HepG2 (cell line): Measurements from ENCODE around the gene ABHD2. TPM values are rescaled to one million over a fixed set of nuclear protein-coding genes. Genes with fewer than 3 reads are reported as not detected.

Experiments
- GTF3A ChIP-seq: sonication (generic); formaldehyde crosslinking; conservative IDR thresholded peaks from 2 replicates; pipeline ENCODE4 v1.4.0; 2020; ENCODE audit warnings: mild to moderate bottlenecking, missing genetic modification reagents
- HOXD1 ChIP-seq: sonication (generic); formaldehyde crosslinking; IDR thresholded peaks from 2 replicates; pipeline ENCODE4 v1.5.0; 2020; ENCODE audit warnings: missing genetic modification reagents
- KDM5B ChIP-seq: sonication (generic); formaldehyde crosslinking; IDR thresholded peaks from 2 replicates; pipeline ENCODE4 v1.4.0; 2020; ENCODE audit warnings: missing genetic modification reagents, mild to moderate bottlenecking, borderline replicate concordance
- LCORL ChIP-seq, 2 experiments: fragments of 450-650 bp in 1 of 2; sonication (generic) in 1 of 2; formaldehyde crosslinking in 1 of 2; IDR thresholded peaks; 2 replicates each; pipeline versions ENCODE4 v1.5.0 to v1.6.1; 2017 to 2020; ENCODE audit warnings: antibody characterized with exemption in 1 of 2, missing genetic modification reagents in 1 of 2
- MBD4 ChIP-seq: IDR thresholded peaks from 2 replicates; pipeline ENCODE4 v1.6.1; 2012; ENCODE audit warnings: low read length, inconsistent platforms, borderline replicate concordance
- MED1 ChIP-seq: sonication (generic); formaldehyde crosslinking; IDR thresholded peaks from 2 replicates; pipeline ENCODE4 v1.4.0; 2020; ENCODE audit warnings: missing genetic modification reagents
- SETDB1 ChIP-seq: sonication (generic); formaldehyde crosslinking; IDR thresholded peaks from 2 replicates; pipeline ENCODE4 v1.5.1; 2020; ENCODE audit warnings: missing genetic modification reagents, mild to moderate bottlenecking, borderline replicate concordance
- SUZ12 ChIP-seq: fragments of 150-350 bp; IDR thresholded peaks from 2 replicates; pipeline ENCODE4 v1.6.1; 2014; ENCODE audit warnings: low read depth, low read length
- TCF7 ChIP-seq: sonication (generic); IDR thresholded peaks from 2 replicates; pipeline ENCODE4 v1.6.1; 2016; ENCODE audit warnings: antibody characterized with exemption, low read depth
- TEAD3 ChIP-seq: optimal IDR thresholded peaks from 2 replicates; pipeline ENCODE3; 2016; ENCODE audit warnings: borderline replicate concordance
- ZMYM3 ChIP-seq: sonication (generic); formaldehyde crosslinking; IDR thresholded peaks from 2 replicates; pipeline ENCODE4 v1.5.1; 2020; ENCODE audit warnings: mild to moderate bottlenecking, missing genetic modification reagents
- ZNF10 ChIP-seq: sonication (generic); formaldehyde crosslinking; IDR thresholded peaks from 2 replicates; pipeline ENCODE4 v1.4.0; 2020; ENCODE audit warnings: mild to moderate bottlenecking, low read depth, missing genetic modification reagents, borderline replicate concordance
- ZNF460 ChIP-seq: sonication (generic); formaldehyde crosslinking; IDR thresholded peaks from 2 replicates; pipeline ENCODE4 v1.5.1; 2020; ENCODE audit warnings: missing genetic modification reagents, mild to moderate bottlenecking, borderline replicate concordance
- ZNF496 ChIP-seq: sonication (generic); formaldehyde crosslinking; IDR thresholded peaks from 2 replicates; pipeline ENCODE4 v1.8.1; 2023; ENCODE audit warnings: mild to moderate bottlenecking, moderate library complexity, missing genetic modification reagents; ENCODE audit not compliant: insufficient replicate concordance
- ZNF530 ChIP-seq: sonication (generic); formaldehyde crosslinking; IDR thresholded peaks from 2 replicates; pipeline ENCODE4 v1.5.0; 2020; ENCODE audit warnings: low read depth, mild to moderate bottlenecking, missing genetic modification reagents
- ZNF543 ChIP-seq: sonication (generic); formaldehyde crosslinking; IDR thresholded peaks from 2 replicates; pipeline ENCODE4 v1.4.0; 2020; ENCODE audit warnings: mild to moderate bottlenecking, missing genetic modification reagents
- ZNF780A ChIP-seq: sonication (generic); formaldehyde crosslinking; IDR thresholded peaks from 2 replicates; pipeline ENCODE4 v1.8.0; 2022; ENCODE audit warnings: mild to moderate bottlenecking, missing genetic modification reagents, moderate library complexity
- ZNF891 ChIP-seq: sonication (generic); formaldehyde crosslinking; IDR thresholded peaks from 2 replicates; pipeline ENCODE4 v1.5.0; 2020; ENCODE audit warnings: mild to moderate bottlenecking, missing genetic modification reagents
- polyA plus RNA-seq, 8 experiments: library from polyadenylated mRNA; depleted of rRNA in 3 of 8; stranded (reverse) in 7 of 8; unstranded in 1 of 8; fragments of >200 nt; fragmentation: Illumina TruSeq in 4 of 8; extraction: Trizol in 4 of 8; gene quantifications; 2 replicates each; pipeline versions ENCODE4 v1.2.1 to v1.2.3, GENCODE V29; 2011 to 2016; ENCODE audit warnings: low read depth in 4 of 8, missing spikeins in 1 of 8, mixed read lengths in 1 of 8; ENCODE audit not compliant: insufficient read depth in 1 of 8
- total RNA-seq, 5 experiments: library from RNA; depleted of rRNA; stranded (reverse); fragments of >200 nt; fragmentation: Illumina TruSeq; extraction: Trizol; gene quantifications; 2 replicates each; pipeline ENCODE4 v1.2.3, GENCODE V29; 2016; ENCODE audit warnings: low read depth in 1 of 5
- TF ChIP-seq, protein P1 (sequence below): IDR thresholded peaks from 2 replicates; pipeline ENCODE4 v1.4.0; 2020; ENCODE audit warnings: mild to moderate bottlenecking, missing genetic modification reagents
- TF ChIP-seq, protein P2 (sequence below): sonication (generic); formaldehyde crosslinking; IDR thresholded peaks from 2 replicates; pipeline ENCODE4 v1.4.0; 2020; ENCODE audit warnings: missing genetic modification reagents, low read depth, mild to moderate bottlenecking, borderline replicate concordance
- TF ChIP-seq, protein P3 (sequence below): sonication (generic); formaldehyde crosslinking; conservative IDR thresholded peaks from 2 replicates; pipeline ENCODE4 v1.8.0; 2022; ENCODE audit warnings: missing genetic modification reagents
- TF ChIP-seq, protein P4 (sequence below): sonication (generic); formaldehyde crosslinking; IDR thresholded peaks from 2 replicates; pipeline ENCODE4 v1.4.0; 2020; ENCODE audit warnings: mild to moderate bottlenecking, missing genetic modification reagents

Gene ABHD2
- total and polyA plus RNA-seq, 2 of the 13 experiments (the other 11 are each of a cell fraction or from before 2014, with no cell fraction given): 14.8 to 22.4 TPM

DNA sequence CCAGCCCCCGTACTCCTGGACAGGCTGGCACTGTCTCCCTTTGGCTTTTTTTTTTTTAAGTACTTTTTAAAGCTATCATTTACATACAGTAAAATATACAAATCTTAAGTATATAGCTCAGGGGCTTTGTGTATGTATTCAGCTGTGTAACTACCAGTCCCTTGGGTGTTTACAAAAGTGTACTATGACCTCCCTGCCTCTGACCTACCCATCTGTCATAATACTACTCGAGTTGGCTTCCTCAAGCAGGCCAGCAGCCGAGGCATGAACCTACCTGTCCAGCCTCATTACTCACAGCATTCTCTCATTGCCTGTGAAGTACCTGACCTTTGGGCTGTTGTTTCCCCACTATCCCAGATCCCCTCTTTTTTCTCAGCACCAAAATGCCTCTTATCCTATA, 33.2 kb downstream of the ABHD2 start (continued):
- TF ChIP-seq, protein P1, sequence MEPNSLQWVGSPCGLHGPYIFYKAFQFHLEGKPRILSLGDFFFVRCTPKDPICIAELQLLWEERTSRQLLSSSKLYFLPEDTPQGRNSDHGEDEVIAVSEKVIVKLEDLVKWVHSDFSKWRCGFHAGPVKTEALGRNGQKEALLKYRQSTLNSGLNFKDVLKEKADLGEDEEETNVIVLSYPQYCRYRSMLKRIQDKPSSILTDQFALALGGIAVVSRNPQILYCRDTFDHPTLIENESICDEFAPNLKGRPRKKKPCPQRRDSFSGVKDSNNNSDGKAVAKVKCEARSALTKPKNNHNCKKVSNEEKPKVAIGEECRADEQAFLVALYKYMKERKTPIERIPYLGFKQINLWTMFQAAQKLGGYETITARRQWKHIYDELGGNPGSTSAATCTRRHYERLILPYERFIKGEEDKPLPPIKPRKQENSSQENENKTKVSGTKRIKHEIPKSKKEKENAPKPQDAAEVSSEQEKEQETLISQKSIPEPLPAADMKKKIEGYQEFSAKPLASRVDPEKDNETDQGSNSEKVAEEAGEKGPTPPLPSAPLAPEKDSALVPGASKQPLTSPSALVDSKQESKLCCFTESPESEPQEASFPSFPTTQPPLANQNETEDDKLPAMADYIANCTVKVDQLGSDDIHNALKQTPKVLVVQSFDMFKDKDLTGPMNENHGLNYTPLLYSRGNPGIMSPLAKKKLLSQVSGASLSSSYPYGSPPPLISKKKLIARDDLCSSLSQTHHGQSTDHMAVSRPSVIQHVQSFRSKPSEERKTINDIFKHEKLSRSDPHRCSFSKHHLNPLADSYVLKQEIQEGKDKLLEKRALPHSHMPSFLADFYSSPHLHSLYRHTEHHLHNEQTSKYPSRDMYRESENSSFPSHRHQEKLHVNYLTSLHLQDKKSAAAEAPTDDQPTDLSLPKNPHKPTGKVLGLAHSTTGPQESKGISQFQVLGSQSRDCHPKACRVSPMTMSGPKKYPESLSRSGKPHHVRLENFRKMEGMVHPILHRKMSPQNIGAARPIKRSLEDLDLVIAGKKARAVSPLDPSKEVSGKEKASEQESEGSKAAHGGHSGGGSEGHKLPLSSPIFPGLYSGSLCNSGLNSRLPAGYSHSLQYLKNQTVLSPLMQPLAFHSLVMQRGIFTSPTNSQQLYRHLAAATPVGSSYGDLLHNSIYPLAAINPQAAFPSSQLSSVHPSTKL (CRISPR knock-in tag): peak; percentile 91
- TF ChIP-seq GTF3A (CRISPR knock-in tag): no peak
- no peak for TF ChIP-seq SETDB1 (CRISPR knock-in tag)
- TF ChIP-seq ZNF460 (CRISPR knock-in tag): no peak
- no peak for TF ChIP-seq ZMYM3 (CRISPR knock-in tag)
- peak; percentile 89; the same call in 1 of the 2 replicates for TF ChIP-seq HOXD1 (CRISPR knock-in tag)
- TF ChIP-seq LCORL (IDR thresholded peaks at IDR 0.05): no peak
- TF ChIP-seq LCORL (CRISPR knock-in tag; IDR thresholded peaks at IDR 0.05): no peak; the same call in 1 of the 2 replicates
- TF ChIP-seq ZNF891 (CRISPR knock-in tag): no peak
- TF ChIP-seq ZNF780A (CRISPR knock-in tag): no peak
- no peak for TF ChIP-seq ZNF10 (CRISPR knock-in tag)
- TF ChIP-seq MED1 (CRISPR knock-in tag): peak; percentile 84
- no peak for TF ChIP-seq TCF7
- TF ChIP-seq SUZ12: no peak
- TF ChIP-seq, protein P2, sequence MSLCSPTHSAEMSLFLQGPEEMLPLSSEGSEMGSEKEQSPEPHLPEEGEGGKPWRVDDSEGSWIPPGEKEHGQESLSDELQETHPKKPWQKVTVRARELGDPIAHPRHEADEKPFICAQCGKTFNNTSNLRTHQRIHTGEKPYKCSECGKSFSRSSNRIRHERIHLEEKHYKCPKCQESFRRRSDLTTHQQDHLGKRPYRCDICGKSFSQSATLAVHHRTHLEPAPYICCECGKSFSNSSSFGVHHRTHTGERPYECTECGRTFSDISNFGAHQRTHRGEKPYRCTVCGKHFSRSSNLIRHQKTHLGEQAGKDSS (CRISPR knock-in tag): no peak
- TF ChIP-seq ZNF530 (CRISPR knock-in tag): no peak
- TF ChIP-seq, protein P3, sequence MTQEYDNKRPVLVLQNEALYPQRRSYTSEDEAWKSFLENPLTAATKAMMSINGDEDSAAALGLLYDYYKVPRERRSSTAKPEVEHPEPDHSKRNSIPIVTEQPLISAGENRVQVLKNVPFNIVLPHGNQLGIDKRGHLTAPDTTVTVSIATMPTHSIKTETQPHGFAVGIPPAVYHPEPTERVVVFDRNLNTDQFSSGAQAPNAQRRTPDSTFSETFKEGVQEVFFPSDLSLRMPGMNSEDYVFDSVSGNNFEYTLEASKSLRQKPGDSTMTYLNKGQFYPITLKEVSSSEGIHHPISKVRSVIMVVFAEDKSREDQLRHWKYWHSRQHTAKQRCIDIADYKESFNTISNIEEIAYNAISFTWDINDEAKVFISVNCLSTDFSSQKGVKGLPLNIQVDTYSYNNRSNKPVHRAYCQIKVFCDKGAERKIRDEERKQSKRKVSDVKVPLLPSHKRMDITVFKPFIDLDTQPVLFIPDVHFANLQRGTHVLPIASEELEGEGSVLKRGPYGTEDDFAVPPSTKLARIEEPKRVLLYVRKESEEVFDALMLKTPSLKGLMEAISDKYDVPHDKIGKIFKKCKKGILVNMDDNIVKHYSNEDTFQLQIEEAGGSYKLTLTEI (CRISPR knock-in tag): no peak
- TF ChIP-seq KDM5B (CRISPR knock-in tag): no peak
- TF ChIP-seq, protein P4, sequence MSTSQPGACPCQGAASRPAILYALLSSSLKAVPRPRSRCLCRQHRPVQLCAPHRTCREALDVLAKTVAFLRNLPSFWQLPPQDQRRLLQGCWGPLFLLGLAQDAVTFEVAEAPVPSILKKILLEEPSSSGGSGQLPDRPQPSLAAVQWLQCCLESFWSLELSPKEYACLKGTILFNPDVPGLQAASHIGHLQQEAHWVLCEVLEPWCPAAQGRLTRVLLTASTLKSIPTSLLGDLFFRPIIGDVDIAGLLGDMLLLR (CRISPR knock-in tag): no peak
- TF ChIP-seq TEAD3 (CRISPR knock-in tag): peak; percentile 58
- TF ChIP-seq MBD4: no peak
- TF ChIP-seq ZNF496 (CRISPR knock-in tag): no peak
- no peak for TF ChIP-seq ZNF543
